H1 (cell line): ENCODE measurements around the gene PIGA. TPM values are rescaled to one million over a fixed set of nuclear protein-coding genes. Genes with fewer than 3 reads are reported as not detected.

Experiments used
- CTCF ChIA-PET: fragments of 300-600 bp; sonication (Branson Sonifier 250); formaldehyde crosslinking; loops from one replicate; lab custom pipeline; 2021; ENCODE audit not compliant: partially characterized antibody; lab: Charles Lee
- POLR2A ChIA-PET: fragments of 300-600 bp; sonication (Branson Sonifier 250); formaldehyde crosslinking; loops from one replicate; lab custom pipeline; 2021; ENCODE audit warnings: inconsistent platforms; ENCODE audit not compliant: partially characterized antibody; lab: Charles Lee
- DNase-seq, 2 experiments: peaks; one replicate each; pipeline versions ENCODE4 v3.0.0 to v3.0.0-alpha.2; 2010 to 2022; ENCODE audit warnings: low spot score in 2 of 2, low read depth in 1 of 2, mixed read lengths in 1 of 2
- FAIRE-seq: peaks from 2 replicates; lab custom pipeline; 2011; peaks lifted over from hg19 to GRCh38; lab: Jason Lieb, UNC
- H2AFZ ChIP-seq: 2 replicates; pipeline ENCODE4 v1.8.1; 2012; ENCODE audit warnings: low read length, inconsistent platforms
- H2AK5ac ChIP-seq: 2 replicates; pipeline ENCODE4 v1.6.1; 2013; ENCODE audit warnings: low read depth, low read length
- H2BK120ac ChIP-seq: replicated peaks from 2 replicates; pipeline ENCODE3; 2013; ENCODE audit warnings: low read depth, low read length, inconsistent platforms
- H2BK12ac ChIP-seq: 2 replicates; pipeline ENCODE4 v1.6.1; 2013; ENCODE audit warnings: low read depth, low read length
- H2BK15ac ChIP-seq: 2 replicates; pipeline ENCODE4 v1.6.1; 2013; ENCODE audit warnings: low read length
- H2BK20ac ChIP-seq: 2 replicates; pipeline ENCODE4 v1.6.1; 2013; ENCODE audit warnings: low read length
- H2BK5ac ChIP-seq: 2 replicates; pipeline ENCODE4 v1.6.1; 2013; ENCODE audit warnings: low read depth, low read length
- H3K14ac ChIP-seq: 2 replicates; pipeline ENCODE4 v1.6.1; 2013; ENCODE audit warnings: inconsistent platforms; ENCODE audit not compliant: insufficient read length
- H3K18ac ChIP-seq: 2 replicates; pipeline ENCODE4 v1.6.1; 2013; ENCODE audit warnings: low read length; ENCODE audit errors: extremely low read depth
- H3K23ac ChIP-seq: 2 replicates; pipeline ENCODE4 v1.6.1; 2013; ENCODE audit warnings: inconsistent platforms; ENCODE audit not compliant: insufficient read length
- H3K23me2 ChIP-seq: 2 replicates; pipeline ENCODE4 v1.6.1; 2013; ENCODE audit warnings: low read depth, low read length
- H3K27ac ChIP-seq: 2 replicates; pipeline ENCODE4 v1.6.1; 2011; ENCODE audit warnings: low read depth, low read length, inconsistent platforms
- H3K27me3 ChIP-seq, 4 experiments: replicated peaks in 1 of 4; 1 replicate in 1 of 4; 2 replicates in 3 of 4; pipeline versions ENCODE4 v1.6.1 to v1.8.1; 2011 to 2013; ENCODE audit warnings: low read length in 3 of 4, mild to moderate bottlenecking in 3 of 4, inconsistent platforms in 2 of 4, mixed read lengths in 2 of 4, moderate library complexity in 1 of 4; ENCODE audit not compliant: control insufficient read depth in 3 of 4, insufficient read depth in 3 of 4; ENCODE audit errors: extremely low read depth in 1 of 4
- H3K36me3 ChIP-seq, 4 experiments: 2 replicates each; pipeline versions ENCODE4 v1.6.1 to v1.8.1; 2011 to 2013; ENCODE audit warnings: mild to moderate bottlenecking in 4 of 4, low read length in 3 of 4, moderate library complexity in 2 of 4, control low read depth in 1 of 4, inconsistent platforms in 1 of 4; ENCODE audit not compliant: insufficient read depth in 4 of 4, control insufficient read depth in 2 of 4
- H3K4ac ChIP-seq: replicated peaks from 2 replicates; pipeline ENCODE3; 2013; ENCODE audit warnings: low read length, low read depth, mixed read lengths, inconsistent platforms; ENCODE audit not compliant: insufficient read length
- H3K4me1 ChIP-seq, 4 experiments: replicated peaks in 1 of 4; 1 replicate in 1 of 4; 2 replicates in 3 of 4; pipeline versions ENCODE4 v1.6.1 to v1.8.1; 2011 to 2013; ENCODE audit warnings: low read length in 3 of 4, inconsistent platforms in 2 of 4, mixed read lengths in 1 of 4; ENCODE audit not compliant: insufficient read depth in 4 of 4, control insufficient read depth in 3 of 4
- H3K4me2 ChIP-seq, 2 experiments: 2 replicates each; pipeline versions ENCODE4 v1.6.1 to v1.8.1; 2011 to 2013; ENCODE audit warnings: low read depth in 2 of 2, low read length in 2 of 2, control low read depth in 1 of 2, inconsistent platforms in 1 of 2, mild to moderate bottlenecking in 1 of 2; ENCODE audit not compliant: insufficient read depth in 1 of 2
- H3K4me3 ChIP-seq, 4 experiments: fragments of 200-600, 300-600 bp in 1 of 4; sonication (generic), shearing (Covaris generic), sonication (Bioruptor Twin) in 1 of 4; 2 replicates each; pipeline versions ENCODE4 v1.5.1 to v1.8.1; 2011 to 2016; ENCODE audit warnings: low read length in 4 of 4, low read depth in 3 of 4, control low read depth in 2 of 4, inconsistent platforms in 2 of 4, mild to moderate bottlenecking in 2 of 4, mixed read lengths in 1 of 4, moderate library complexity in 1 of 4; ENCODE audit not compliant: insufficient read depth in 2 of 4; ENCODE audit errors: extremely low read depth in 1 of 4
- H3K56ac ChIP-seq: replicated peaks from 2 replicates; pipeline ENCODE3; 2013; ENCODE audit warnings: low read depth, mild to moderate bottlenecking, mixed read lengths, low read length, inconsistent platforms; ENCODE audit not compliant: insufficient read length
- H3K79me1 ChIP-seq: 2 replicates; pipeline ENCODE4 v1.6.1; 2013; ENCODE audit warnings: low read depth, low read length, control low read depth
- H3K79me2 ChIP-seq, 2 experiments: 2 replicates each; pipeline versions ENCODE4 v1.6.1 to v1.8.1; 2012 to 2013; ENCODE audit warnings: low read length in 2 of 2, mild to moderate bottlenecking in 2 of 2, inconsistent platforms in 1 of 2; ENCODE audit not compliant: insufficient read depth in 2 of 2, control insufficient read depth in 1 of 2
- H3K9ac ChIP-seq, 4 experiments: replicated peaks in 1 of 4; 1 replicate in 1 of 4; 2 replicates in 3 of 4; pipeline versions ENCODE4 v1.6.1 to v1.8.1; 2011 to 2013; ENCODE audit warnings: low read depth in 3 of 4, low read length in 3 of 4, control low read depth in 2 of 4, mild to moderate bottlenecking in 2 of 4, moderate library complexity in 2 of 4, inconsistent platforms in 1 of 4; ENCODE audit errors: extremely low read depth in 1 of 4
- H3K9me3 ChIP-seq, 2 experiments: 2 replicates each; pipeline versions ENCODE4 v1.6.1 to v1.8.1; 2012 to 2013; ENCODE audit warnings: mild to moderate bottlenecking in 2 of 2, moderate library complexity in 2 of 2, control low read depth in 1 of 2, inconsistent platforms in 1 of 2, low read depth in 1 of 2, low read length in 1 of 2, mixed read lengths in 1 of 2; ENCODE audit not compliant: insufficient read depth in 2 of 2
- H4K20me1 ChIP-seq, 2 experiments: replicated peaks in 1 of 2; 2 replicates each; pipeline versions ENCODE3 to v1.8.1; 2011 to 2013; ENCODE audit warnings: inconsistent platforms in 2 of 2, low read length in 2 of 2, mild to moderate bottlenecking in 1 of 2; ENCODE audit not compliant: insufficient read depth in 2 of 2, control insufficient read depth in 1 of 2
- H4K5ac ChIP-seq: 2 replicates; pipeline ENCODE4 v1.6.1; 2013; ENCODE audit warnings: low read length, low read depth, mixed read lengths, inconsistent platforms; ENCODE audit not compliant: insufficient read length
- H4K8ac ChIP-seq: 2 replicates; pipeline ENCODE4 v1.8.0; 2013; ENCODE audit warnings: mild to moderate bottlenecking, moderate library complexity, low read length, inconsistent platforms; ENCODE audit not compliant: insufficient read depth; ENCODE audit errors: extremely low read depth
- H4K91ac ChIP-seq: replicated peaks from 2 replicates; pipeline ENCODE3; 2013; ENCODE audit warnings: low read length, mixed read lengths, inconsistent platforms; ENCODE audit not compliant: insufficient read length
- ATF2 ChIP-seq: IDR thresholded peaks from 2 replicates; pipeline ENCODE4 v1.6.1; 2012; ENCODE audit warnings: low read length, inconsistent platforms
- CTCF ChIP-seq, 3 experiments: IDR thresholded peaks; 1 replicate in 2 of 3; 2 replicates in 1 of 3; pipeline versions ENCODE4 v1.5.1 to v1.6.1; 2011; ENCODE audit warnings: low read length in 3 of 3, mild to moderate bottlenecking in 3 of 3, inconsistent platforms in 2 of 3, low read depth in 1 of 3, moderate library complexity in 1 of 3; ENCODE audit not compliant: insufficient read depth in 1 of 3; ENCODE audit errors: control extremely low read depth in 1 of 3
- HDAC6 ChIP-seq: IDR thresholded peaks from one replicate; pipeline ENCODE4 v1.7.1; 2012; ENCODE audit warnings: low read depth, mild to moderate bottlenecking, inconsistent platforms, low read length, moderate library complexity
- SAP30 ChIP-seq: fragments of 300-600 bp; sonication (generic); IDR thresholded peaks from 2 replicates; pipeline ENCODE4 v1.7.1; 2012; ENCODE audit warnings: low read length, moderate library complexity, mild to moderate bottlenecking, inconsistent platforms; ENCODE audit not compliant: insufficient read depth, insufficient replicate concordance
- TBP ChIP-seq: IDR thresholded peaks from 2 replicates; pipeline ENCODE4 v1.6.1; 2011; ENCODE audit warnings: low read depth, low read length, improper control_type of control experiment
- WGBS, 2 experiments: shearing (Covaris generic) in 1 of 2; methylation state at CpG; one replicate each; pipeline versions ENCODE4 v1.1.6 to v1.1.7; 2013 to 2015; ENCODE audit warnings: low lambda C conversion rate in 2 of 2, mixed read lengths in 2 of 2, inconsistent platforms in 1 of 2, low coverage in 1 of 2, missing lambda C conversion rate in 1 of 2; ENCODE audit not compliant: insufficient replicate concordance in 2 of 2, insufficient coverage in 1 of 2, insufficient read length in 1 of 2; ENCODE audit errors: extremely low coverage in 1 of 2, missing lambda C conversion rate in 1 of 2; 5-methylcytosine and 5-hydroxymethylcytosine counted together
- polyA plus RNA-seq, 7 experiments: library from polyadenylated mRNA; depleted of rRNA in 3 of 7; stranded (reverse) in 5 of 7; unstranded in 2 of 7; fragments of >200 nt in 5 of 7; fragments of 200-250 nt in 2 of 7; gene quantifications; 1 replicate in 5 of 7; 2 replicates in 1 of 7; 4 replicates in 1 of 7; pipeline versions ENCODE4 v1.2.1 to v1.2.3, GENCODE V29; 2011 to 2013; ENCODE audit warnings: missing spikeins in 2 of 7, mixed read lengths in 2 of 7
- total RNA-seq: library from RNA; stranded (reverse); fragmentation: NEBNext Ultra II Directional; extraction: Animal tissue kit (Norgen Biotek cat#: 25700); gene quantifications from 2 replicates; pipeline ENCODE4 v1.2.1, GENCODE V29; 2021

Gene PIGA
- total and polyA plus RNA-seq, 2 of the 8 experiments (the other 6 are each of a cell fraction or from before 2014, with no cell fraction given), result 5.0 to 13.4 TPM

- no peak overlapping the region for H4K5ac ChIP-seq
- no peak overlapping the region for H2AK5ac ChIP-seq
- TF ChIP-seq TBP (no peak), SAP30 (no peak), CTCF (IDR thresholded peaks at IDR 0.05; ENCODE audit: control extremely low read depth in 1 of 3, insufficient read depth in 1 of 3, low read depth in 1 of 3, low read length in 3 of 3) (no peak), ATF2 (no peak), HDAC6 (no peak)
- DNase-seq (no peak), FAIRE-seq (no peak)
- no peaks in the 10 kb centered on the region for H3K23me2 ChIP-seq
- no peak overlapping the region for H3K4me3 ChIP-seq
- H2BK20ac ChIP-seq, result no peak overlapping the region
- H3K18ac ChIP-seq, result no peak overlapping the region
- H3K56ac ChIP-seq, result no peak overlapping the region
- no peaks in the 10 kb centered on the region for H3K79me2 ChIP-seq
- H3K79me1 ChIP-seq, result no peaks in the 10 kb centered on the region
- no peak overlapping the region for H3K4ac ChIP-seq
- H3K23ac ChIP-seq, result no peak overlapping the region
- no peak overlapping the region for H2BK12ac ChIP-seq
- H4K91ac ChIP-seq, result no peak overlapping the region
- no peak overlapping the region for H2AFZ ChIP-seq
- no peak overlapping the region for H3K27ac ChIP-seq
- H2BK5ac ChIP-seq, result no peak overlapping the region
- H4K8ac ChIP-seq, result no peak overlapping the region
- ChIA-PET CTCF (interaction anchor here (0.7 to 1.1 kb wide), 3 partner anchors 43 to 125 kb away, joined by 3 read pairs; no protein-coding TSS in a partner anchor), POLR2A (no interaction called here)
- H3K14ac ChIP-seq, result no peak overlapping the region
- WGBS, 2 experiments, result 78% methylated on average over 5 of the region's 5 CpGs; no CpG with 5 or more reads in 1 of the 2 experiments
- no peaks in the 10 kb centered on the region for H3K4me1 ChIP-seq
- H3K36me3 ChIP-seq, result no peaks in the 10 kb centered on the region
- H4K20me1 ChIP-seq, result no peaks in the 10 kb centered on the region
- no peak overlapping the region for H3K4me2 ChIP-seq
- H2BK120ac ChIP-seq, result no peak overlapping the region
- no peak overlapping the region for H2BK15ac ChIP-seq
- no peaks in the 10 kb centered on the region for H3K27me3 ChIP-seq
- H3K9me3 ChIP-seq, result no peaks in the 10 kb centered on the region
- no peak overlapping the region for H3K9ac ChIP-seq
These were observed 7.8 kb upstream of the PIGA start for GRCh38 chrX:15343075-15343476.
